ENCODE data around the gene WDR46. TPM values are rescaled to one million over a fixed set of nuclear protein-coding genes. Genes with fewer than 3 reads are reported as not detected.

WDR46 gene
- total and polyA plus RNA-seq, 2 of the 13 experiments (the other 11 are each of a cell fraction or from before 2014, with no cell fraction given) = 47.4 to 105 TPM

- 0 out of 5 replicates have a peak, but pooled peaks cover 0 to 2% of the 10 kb centered on the region in 2 experiments for H3K36me3 ChIP-seq (replicated peaks in 1 of 2; ENCODE audit: control insufficient read depth in 1 of 2, insufficient read depth in 2 of 2, low read length in 2 of 2)
- ChIA-PET POLR2A (interaction anchor here (0.6 to 2.7 kb wide), 10 partner anchors 10 to 340 kb away, joined by 3 to 40 read pairs (median 9); partner anchors contain the start of genes CUTA, PFDN6, PHF1 and RGL2), CTCF (ENCODE audit: low intra/inter-chr PET ratio, low total read pairs) (no interaction called here)
- peaks cover 24% of the 10 kb centered on the region for H3K4me1 ChIP-seq (ENCODE audit: insufficient read depth, low read length)
- peak overlapping the region; percentile 94 for H3K4me2 ChIP-seq (ENCODE audit: low read depth, low read length)
- FAIRE-seq (peak; percentile 83), ATAC-seq (peak; percentile 65), DNase-seq (ENCODE audit: low spot score) (peak; percentile 84)
- in situ Hi-C loops (cut with HindIII; ENCODE audit: extremely low pct_ligation_motif_present, low pct_unique_long_range_greater_than_20kb) = no loop called here
- peak overlapping the region; percentile 92 for H3K9ac ChIP-seq (ENCODE audit: insufficient read depth, low read depth, low read length)
- peak overlapping the region; percentile 83 for H3K27ac ChIP-seq (ENCODE audit: extremely low read length, insufficient read depth, low read length)
- peaks cover 3% of the 10 kb centered on the region; the same call in 1 of the 2 replicates for H4K20me1 ChIP-seq (ENCODE audit: insufficient read depth, low read length)
- H3K27me3 ChIP-seq (ENCODE audit: control insufficient read depth in 1 of 2, insufficient read depth in 2 of 2, low read length in 2 of 2) = no peaks in the 10 kb centered on the region; a peak in 1 of 5 replicates
- H3K4me3 ChIP-seq (replicated peaks in 1 of 3; ENCODE audit: insufficient read depth in 1 of 3, low read depth in 2 of 3, low read length in 3 of 3) = peak overlapping the region; percentile 92 to 98 (median 98)
- BruUV-seq (replicated peaks) = no TSS peak
- H3K9me3 ChIP-seq (ENCODE audit: low read length) = no peaks in the 10 kb centered on the region
- WGBS (ENCODE audit: low lambda C conversion rate) = 7% methylated on average over 26 of the region's 29 CpGs
- H2AFZ ChIP-seq (ENCODE audit: low read length) = no peak overlapping the region
- H3K79me2 ChIP-seq (ENCODE audit: insufficient read depth, low read length) = peaks cover 20% of the 10 kb centered on the region
- intact Hi-C loops (cut with micrococcal nuclease; ENCODE audit: unreplicated experiment) = loop anchor here (1.0 to 5.0 kb wide), 2 partner anchors 32 to 40 kb away; partner anchors contain the start of genes RPS18 and VPS52
- TF ChIP-seq ARNT (IDR thresholded peaks at IDR 0.05) = no peak
- TF ChIP-seq NFKB2 (CRISPR knock-in tag; IDR thresholded peaks at IDR 0.05; ENCODE audit: borderline replicate concordance) = peak; percentile 46; the same call in 1 of the 2 replicates
- TF ChIP-seq MYPOP (CRISPR knock-in tag; IDR thresholded peaks at IDR 0.05) = peak; percentile 88
- TF ChIP-seq ZNF75D (CRISPR knock-in tag; IDR thresholded peaks at IDR 0.05; ENCODE audit: borderline replicate concordance) = peak; percentile 44; the same call in 1 of the 2 replicates
- TF ChIP-seq THYN1 (CRISPR knock-in tag; IDR thresholded peaks at IDR 0.05; ENCODE audit: borderline replicate concordance, low read depth) = no peak
- TF ChIP-seq ZNF639 (CRISPR knock-in tag; conservative IDR thresholded peaks at IDR 0.05) = no peak
- TF ChIP-seq CBX2 (IDR thresholded peaks at IDR 0.05; ENCODE audit: low read depth, low read length) = no peak
- TF ChIP-seq CBX2 (CRISPR knock-in tag; IDR thresholded peaks at IDR 0.05; ENCODE audit: low read depth) = no peak
- no peak for TF ChIP-seq ZNF329 (CRISPR knock-in tag; IDR thresholded peaks at IDR 0.05; ENCODE audit: low read depth)
- TF ChIP-seq DZIP1 (CRISPR knock-in tag; IDR thresholded peaks at IDR 0.05) = no peak
- peak; percentile 68; the same call in 1 of the 2 replicates for TF ChIP-seq ATF2 (CRISPR knock-in tag; IDR thresholded peaks at IDR 0.05)
- TF ChIP-seq RAD21 (CRISPR knock-in tag; IDR thresholded peaks at IDR 0.05) = peak; percentile 70
- TF ChIP-seq TBL1XR1 (IDR thresholded peaks at IDR 0.05; ENCODE audit: borderline replicate concordance, low read length, partially characterized antibody) = no peak
- TF ChIP-seq ISX (CRISPR knock-in tag; conservative IDR thresholded peaks at IDR 0.05) = no peak
- TF ChIP-seq RARA (CRISPR knock-in tag; IDR thresholded peaks at IDR 0.05) = no peak
- no peak for TF ChIP-seq ZNF879 (CRISPR knock-in tag; IDR thresholded peaks at IDR 0.05)
- peak; percentile 86 for TF ChIP-seq ZNF614 (CRISPR knock-in tag; IDR thresholded peaks at IDR 0.05; ENCODE audit: borderline replicate concordance)
- no peak for TF ChIP-seq MED8 (CRISPR knock-in tag; IDR thresholded peaks at IDR 0.05; ENCODE audit: insufficient replicate concordance)
These were observed 23.5 kb upstream of the WDR46 start for GRCh38 chr6:33312361-33313104.
